Regular cardiac myocyte (primary cell): ENCODE results near the gene TRAPPC3. TPM values are rescaled to one million over a fixed set of nuclear protein-coding genes. Genes with fewer than 3 reads are reported as not detected.

ENCODE experiments used
- total RNA-seq: library from RNA; depleted of rRNA; stranded (reverse); fragments of >200 nt; gene quantifications from 2 replicates; pipeline ENCODE4 v1.2.3, GENCODE V29; 2014

The TRAPPC3 gene
- 103 and 114 TPM in 2 replicates for total RNA-seq

DNA sequence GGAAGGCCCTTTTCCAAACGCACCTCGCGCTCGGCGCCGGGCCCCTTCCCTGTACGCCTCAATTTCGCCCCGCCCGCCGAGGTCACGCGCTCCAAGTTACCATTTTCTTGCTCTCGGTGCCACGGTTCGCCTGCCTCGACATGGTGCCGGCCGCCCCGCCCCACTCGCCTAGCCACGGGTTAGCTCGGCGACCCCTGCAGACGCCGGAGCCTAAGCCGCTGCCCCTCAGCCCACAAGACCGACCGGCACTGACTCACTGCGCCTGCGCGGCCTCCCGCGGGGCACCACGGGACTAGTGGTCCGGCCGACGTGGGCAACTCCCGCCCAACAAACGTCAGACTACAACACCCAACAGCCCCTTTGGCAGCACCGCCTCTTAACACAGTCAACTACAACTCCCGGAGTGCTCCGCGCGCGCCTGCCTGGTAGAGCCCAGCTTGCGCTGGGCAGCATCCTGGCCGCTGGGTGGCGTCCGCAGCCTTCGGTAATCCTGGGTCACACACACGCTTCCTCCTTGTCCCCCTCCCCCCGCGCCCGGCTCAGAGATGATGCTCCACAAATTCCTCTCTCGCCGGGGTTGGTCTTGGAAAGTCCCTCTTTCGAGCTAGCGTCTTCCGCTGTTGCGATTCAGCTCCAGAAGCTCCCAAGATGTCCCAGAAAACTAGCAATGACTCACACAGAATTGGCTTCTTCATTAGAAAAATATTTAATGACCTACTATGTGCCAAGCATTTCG is at the start of gene TRAPPC3:
Gene TRAPPC3 (minus strand): TSS at position 250 of the 736 bp plus-strand sequence. CDS start 108 bp downstream, at position 142.

DNA sequence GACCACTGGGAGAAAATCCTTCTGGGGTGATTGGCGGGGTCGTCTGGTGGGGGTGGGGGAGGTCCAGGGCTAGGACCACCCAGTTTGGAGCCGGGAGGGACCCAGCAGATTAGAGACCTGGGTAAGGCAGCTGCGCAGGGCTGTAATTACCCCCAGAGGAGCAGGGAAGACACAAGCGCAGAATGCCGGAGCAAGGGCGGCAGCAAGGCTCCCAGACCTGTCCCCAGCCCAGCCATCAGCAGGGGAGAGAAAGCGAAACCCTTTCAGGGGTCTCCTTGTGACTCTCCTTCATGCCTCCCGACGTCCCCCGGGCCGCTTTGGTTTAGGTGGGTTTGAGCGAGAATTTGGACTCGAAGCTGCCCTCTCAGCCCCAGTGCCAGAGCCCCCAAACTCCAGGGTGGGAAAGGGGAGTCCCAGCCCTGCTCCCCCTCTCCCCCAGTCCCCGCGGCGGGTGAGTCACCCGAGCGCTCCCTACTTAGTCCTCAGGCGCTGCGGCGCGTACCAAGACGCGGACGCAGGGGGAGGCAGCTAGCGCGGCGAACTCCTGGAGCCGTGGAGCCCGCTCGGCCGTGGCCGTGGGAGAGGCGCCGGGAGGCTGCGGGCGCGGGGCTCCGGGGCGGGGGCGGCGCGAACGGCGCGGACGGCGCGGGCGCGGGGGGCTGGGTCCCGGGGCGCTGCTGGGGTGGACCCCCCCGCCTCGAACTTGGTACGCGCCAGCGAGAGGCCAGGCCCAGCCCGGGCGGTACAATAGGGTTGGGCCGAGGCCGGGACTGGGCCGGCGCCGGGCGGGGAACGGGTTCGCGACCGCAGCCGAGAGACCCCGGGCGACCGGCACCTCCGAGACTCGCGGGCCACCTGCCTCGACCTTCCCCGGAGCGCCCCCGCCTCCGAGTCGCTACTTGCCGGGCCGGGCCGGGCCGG is 6.4 kb upstream of the TRAPPC3 start, which contains the start of gene MAP7D1:
Gene MAP7D1 (plus strand): TSS at position 753 of the 921 bp plus-strand sequence. CDS start 258 bp downstream, outside the sequence.

DNA sequence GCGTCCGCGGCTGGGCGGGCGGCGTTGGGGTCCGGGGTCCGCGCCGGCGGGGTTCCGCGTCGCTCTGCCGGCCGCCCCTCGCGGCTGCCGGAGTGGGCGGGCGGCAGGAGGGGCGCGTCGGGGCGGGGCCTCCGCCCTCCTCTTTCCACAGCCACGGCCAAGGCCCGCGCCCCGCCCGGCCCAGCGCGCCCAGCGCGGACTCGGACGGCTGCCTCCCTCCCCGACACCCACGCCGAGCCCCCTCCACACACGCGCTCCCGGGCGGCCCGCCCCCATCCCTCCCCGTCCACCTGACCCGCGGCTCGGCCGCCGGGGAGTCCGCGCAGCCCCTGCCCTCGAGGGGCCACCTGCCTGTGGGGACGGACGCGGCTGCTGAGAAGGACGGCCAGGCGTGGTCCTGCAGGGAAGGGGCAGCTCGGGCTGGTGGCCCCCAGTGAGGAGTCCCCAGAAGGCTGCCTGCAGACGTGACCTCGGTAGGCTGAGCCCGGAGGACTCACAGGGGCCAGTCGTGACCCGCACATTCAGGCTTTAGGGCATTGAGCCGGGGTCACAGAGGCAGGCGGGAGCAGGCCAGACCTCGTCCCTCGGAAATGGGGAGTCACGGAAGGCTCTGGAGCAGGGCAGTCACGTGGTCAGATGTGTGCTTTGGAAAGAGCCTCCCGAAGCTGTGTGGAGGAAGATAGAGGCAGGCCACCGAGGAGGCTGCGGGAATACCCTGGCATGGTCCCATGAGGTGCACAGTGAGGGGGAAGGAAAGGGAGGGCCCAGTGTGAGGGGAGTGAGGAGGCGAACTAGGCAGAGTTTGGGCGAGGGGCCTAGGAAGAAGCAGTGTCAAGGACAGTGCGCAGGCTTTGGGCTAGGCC is 23.9 kb downstream of the TRAPPC3 start, which contains the start of gene COL8A2:
Gene COL8A2 (minus strand): TSS at position 94 of the 863 bp plus-strand sequence. CDS start 24,980 bp downstream, outside the sequence.

DNA sequence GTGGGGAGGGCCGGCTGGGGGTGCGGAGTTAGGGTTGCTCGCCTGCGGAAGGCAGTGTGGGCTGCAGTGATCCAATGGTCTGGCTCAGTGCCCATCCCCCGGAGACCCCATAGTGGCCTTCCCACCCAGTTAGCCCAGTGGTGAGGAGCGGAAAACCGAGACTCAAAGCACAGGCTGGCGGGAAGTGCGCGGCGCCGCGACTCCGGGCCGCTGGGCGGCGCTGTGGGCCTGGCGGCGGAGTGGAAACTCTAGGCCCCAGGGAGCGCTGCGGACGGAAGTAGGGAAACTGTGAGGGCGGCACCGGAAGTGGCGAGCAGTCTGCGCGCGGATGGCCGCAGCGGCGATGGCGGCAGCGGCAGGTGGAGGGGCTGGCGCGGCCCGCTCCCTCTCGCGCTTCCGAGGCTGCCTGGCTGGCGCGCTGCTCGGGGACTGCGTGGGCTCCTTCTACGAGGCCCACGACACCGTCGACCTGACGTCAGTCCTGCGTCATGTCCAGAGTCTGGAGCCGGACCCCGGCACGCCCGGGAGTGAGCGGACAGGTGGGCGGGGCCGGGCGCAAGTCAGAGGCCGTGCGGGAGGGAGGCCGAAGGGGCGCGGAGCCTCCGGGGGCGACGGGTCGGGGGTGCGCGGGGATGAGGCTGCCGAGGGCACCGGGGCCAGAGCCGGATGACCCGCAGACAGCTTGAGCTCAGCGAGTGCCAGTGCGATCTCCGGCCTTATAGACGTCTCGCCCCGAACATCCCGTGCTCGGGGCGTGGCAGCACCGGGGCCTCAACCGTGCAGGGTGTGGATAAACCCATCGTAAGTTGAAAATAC is 60.5 kb downstream of the TRAPPC3 start, which contains the start of gene ADPRS:
Gene ADPRS (plus strand): TSS at position 316 of the 816 bp plus-strand sequence. CDS start 13 bp downstream, at position 329.

Other genes with a start within 250 kb of the TRAPPC3 start
- 9.4 and 11.6 TPM in 2 replicates for gene AGO3, start 218.4 kb downstream of the TRAPPC3 start, total RNA-seq
- gene TEKT2, start 65.4 kb downstream of the TRAPPC3 start, total RNA-seq, result 0.28 TPM in 1 of 2 replicates, not detected in the other
- 38.7 and 39.7 TPM in 2 replicates for gene ADPRS, start 60.6 kb downstream of the TRAPPC3 start, total RNA-seq
- 0.58 and 2.0 TPM in 2 replicates for gene COL8A2, start 24.3 kb downstream of the TRAPPC3 start, total RNA-seq
- gene MAP7D1, start 6.7 kb upstream of the TRAPPC3 start, total RNA-seq, result 62.0 and 90.5 TPM in 2 replicates
- 67.9 and 150 TPM in 2 replicates for gene THRAP3, start 75.0 kb upstream of the TRAPPC3 start, total RNA-seq
- gene SH3D21, start 156.9 kb upstream of the TRAPPC3 start, total RNA-seq, result 3.6 and 8.5 TPM in 2 replicates
- 126 and 177 TPM in 2 replicates for gene EVA1B, start 174.2 kb upstream of the TRAPPC3 start, total RNA-seq
- 7.6 and 18.6 TPM in 2 replicates for gene STK40, start 236.4 kb upstream of the TRAPPC3 start, total RNA-seq
- gene LSM10, start 248.4 kb upstream of the TRAPPC3 start, total RNA-seq, result 9.6 and 43.3 TPM in 2 replicates